HEK293T (cell line): ENCODE results near the gene INAVA.

Source experiments
- CTCF ChIA-PET: fragments of 350-600 bp; formaldehyde crosslinking; extraction: SDS; loops from one replicate; lab custom pipeline; 2021; ENCODE audit warnings: antibody characterized with exemption, inconsistent platforms; lab: Yijun Ruan, JAX
- POLR2A ChIA-PET: fragments of 350-600 bp; formaldehyde crosslinking; extraction: SDS; loops from one replicate; lab custom pipeline; 2020; ENCODE audit warnings: antibody characterized with exemption, inconsistent platforms; lab: Yijun Ruan, JAX
- DNase-seq: peaks from one replicate; pipeline ENCODE4 v3.0.0; 2012; ENCODE audit warnings: mixed read lengths; ENCODE audit errors: extremely low spot score
- ARNT ChIP-seq: fragments of 450-650 bp; IDR thresholded peaks from 2 replicates; pipeline ENCODE4 v1.6.1; 2017; ENCODE audit warnings: mild to moderate bottlenecking
- BHLHE40 ChIP-seq: fragments of 450-650 bp; IDR thresholded peaks from 2 replicates; pipeline ENCODE4 v1.6.1; 2016; ENCODE audit warnings: mild to moderate bottlenecking, moderate library complexity, borderline replicate concordance
- CTBP1 ChIP-seq: fragments of 450-650 bp; IDR thresholded peaks from 2 replicates; pipeline ENCODE4 v1.6.1; 2016; ENCODE audit warnings: borderline replicate concordance
- ELF4 ChIP-seq: fragments of 450-650 bp; IDR thresholded peaks from 2 replicates; pipeline ENCODE4 v1.6.1; 2017; ENCODE audit warnings: antibody characterized with exemption
- FOXA1 ChIP-seq: fragments of 450-650 bp; IDR thresholded peaks from 2 replicates; pipeline ENCODE4 v1.6.1; 2016; ENCODE audit warnings: mild to moderate bottlenecking
- FOXK2 ChIP-seq: fragments of 450-650 bp; IDR thresholded peaks from 2 replicates; pipeline ENCODE4 v1.6.1; 2016; ENCODE audit warnings: mild to moderate bottlenecking
- FOXM1 ChIP-seq: fragments of 450-650 bp; IDR thresholded peaks from 2 replicates; pipeline ENCODE4 v1.6.1; 2017; ENCODE audit warnings: mild to moderate bottlenecking, borderline replicate concordance
- HDGF ChIP-seq: fragments of 450-650 bp; IDR thresholded peaks from 2 replicates; pipeline ENCODE4 v1.6.1; 2017; ENCODE audit warnings: antibody characterized with exemption, borderline replicate concordance
- L3MBTL2 ChIP-seq: fragments of 450-650 bp; conservative IDR thresholded peaks from 2 replicates; pipeline ENCODE4 v1.6.1; 2016; ENCODE audit warnings: mild to moderate bottlenecking
- LEF1 ChIP-seq: fragments of 450-650 bp; IDR thresholded peaks from 2 replicates; pipeline ENCODE4 v1.6.1; 2017; ENCODE audit warnings: mild to moderate bottlenecking, borderline replicate concordance
- NFRKB ChIP-seq: fragments of 450-650 bp; IDR thresholded peaks from 2 replicates; pipeline ENCODE4 v1.6.1; 2016; ENCODE audit warnings: mild to moderate bottlenecking, moderate library complexity
- PKNOX1 ChIP-seq: fragments of 450-650 bp; IDR thresholded peaks from 2 replicates; pipeline ENCODE4 v1.6.1; 2016
- SP1 ChIP-seq: fragments of 450-650 bp; IDR thresholded peaks from 2 replicates; pipeline ENCODE4 v1.6.1; 2017
- SUZ12 ChIP-seq: fragments of 450-650 bp; IDR thresholded peaks from 2 replicates; pipeline ENCODE4 v1.6.1; 2016; ENCODE audit warnings: mild to moderate bottlenecking
- TARDBP ChIP-seq: fragments of 450-650 bp; IDR thresholded peaks from 2 replicates; pipeline ENCODE4 v1.6.1; 2016
- ZNF384 ChIP-seq: fragments of 450-650 bp; IDR thresholded peaks from 2 replicates; pipeline ENCODE4 v1.6.1; 2016

The INAVA gene

GRCh38 chr1:200889571-200889970, 5.1 kb upstream of the INAVA start:
- DNase-seq: no peak
- POLR2A ChIA-PET: no interaction called here
- CTCF ChIA-PET: no interaction called here
- no peak for TF ChIP-seq HDGF
- TF ChIP-seq ZNF384: no peak
- TF ChIP-seq FOXM1: no peak
- TF ChIP-seq CTBP1: no peak
- TF ChIP-seq ELF4: no peak
- TF ChIP-seq LEF1: no peak

GRCh38 chr1:200890027-200890426, 4.7 kb upstream of the INAVA start:
- ChIA-PET CTCF (interaction anchor here (0.7 to 1.6 kb wide), 3 partner anchors 9 to 223 kb away, joined by 3 to 7 read pairs (median 6); no protein-coding TSS in a partner anchor), POLR2A (no interaction called here)
- TF ChIP-seq BHLHE40 (no peak), FOXM1 (no peak), FOXK2 (no peak), ARNT (no peak), CTBP1 (no peak), ZNF384 (no peak), SUZ12 (no peak), L3MBTL2 (no peak), FOXA1 (no peak), NFRKB (no peak), SP1 (no peak), TARDBP (no peak), ELF4 (no peak), PKNOX1 (no peak), LEF1 (no peak), HDGF (no peak)
- no peak for DNase-seq

GRCh38 chr1:200890818-200891773, 3.6 kb upstream of the INAVA start:
- TF ChIP-seq BHLHE40 (peak; percentile 93), FOXM1 (peak; percentile 93), FOXK2 (no peak), L3MBTL2 (peak; percentile 71)
- CTCF ChIA-PET: interaction anchor here (0.6 to 1.6 kb wide), 7 partner anchors 11 to 284 kb away, joined by 3 to 7 read pairs (median 4); no protein-coding TSS in a partner anchor
- POLR2A ChIA-PET: interaction anchor here (0.6 to 1.3 kb wide), 5 partner anchors 9 to 130 kb away, joined by 3 to 4 read pairs (median 3); no protein-coding TSS in a partner anchor
- DNase-seq: peak; percentile 82

- CTCF ChIA-PET: interaction anchor here (1.0 kb wide), 1 partner anchor 151 kb away, joined by 5 read pairs; no protein-coding TSS in a partner anchor
- no peak for DNase-seq
- POLR2A ChIA-PET: interaction anchor here (0.9 kb wide), 1 partner anchor 129 kb away, joined by 4 read pairs; no protein-coding TSS in a partner anchor
- no peak for TF ChIP-seq SP1
- TF ChIP-seq TARDBP: no peak
- TF ChIP-seq ZNF384: no peak
- no peak for TF ChIP-seq BHLHE40
- TF ChIP-seq L3MBTL2: no peak
- TF ChIP-seq ELF4: no peak
- TF ChIP-seq NFRKB: no peak
- TF ChIP-seq HDGF: no peak
- TF ChIP-seq FOXK2: no peak
- no peak for TF ChIP-seq FOXM1
- TF ChIP-seq FOXA1: no peak
- TF ChIP-seq SUZ12: no peak
- TF ChIP-seq PKNOX1: no peak
Measured at GRCh38 chr1:200891774-200892157, 2.9 kb upstream of the INAVA start.

GRCh38 chr1:200892546-200892945, 2.2 kb upstream of the INAVA start:
- TF ChIP-seq TARDBP: no peak
- no peak for TF ChIP-seq ELF4
- no peak for TF ChIP-seq FOXK2
- ChIA-PET CTCF (no interaction called here), POLR2A (no interaction called here)
- no peak for DNase-seq

GRCh38 chr1:200892958-200893357, 1.7 kb upstream of the INAVA start:
- no peak for DNase-seq
- TF ChIP-seq CTBP1 (no peak), HDGF (no peak), TARDBP (no peak), ZNF384 (no peak), LEF1 (no peak), SUZ12 (no peak), SP1 (no peak), FOXM1 (no peak), L3MBTL2 (no peak)
- ChIA-PET POLR2A (no interaction called here), CTCF (no interaction called here)
